Stimulated activated CD4-positive, alpha-beta T cell treated with anti-CD3 and anti-CD28 coated beads, Interleukin-1b, Interleukin-23, amount 100 ng/mL, for 24 hours (primary cell): ENCODE measurements around the gene KLK5.
"Not testable (repeated sequence)": the region's sequence is repeated elsewhere in the genome, so short reads cannot be mapped to it uniquely, and the experiment has no call there.

Experiments used
- DNase-seq, 4 experiments: peaks; one replicate each; pipeline ENCODE4 v3.0.0-alpha.2; 2020; ENCODE audit warnings: low read depth in 4 of 4, low spot score in 1 of 4

KLK5 gene

GRCh38 chr19:50922317-50922853, 30.5 kb downstream of the KLK5 start:
- peak; percentile 61 to 68 (median 66) for DNase-seq

GRCh38 chr19:50921426-50922316, 31.2 kb downstream of the KLK5 start:
- DNase-seq, result no peak

- no peak for DNase-seq
Measured at GRCh38 chr19:50916069-50916468, 36.8 kb downstream of the KLK5 start.

GRCh38 chr19:50912727-50913716, 39.8 kb downstream of the KLK5 start:
- DNase-seq, result peak in 1 of 4 experiments; percentile 14

- DNase-seq, result no peak
Measured at GRCh38 chr19:50912102-50912599, 40.7 kb downstream of the KLK5 start.

GRCh38 chr19:50911206-50912101, 41.4 kb downstream of the KLK5 start, which contains the start of gene KLK4:
Gene KLK4 (minus strand): TSS chr19:50911395. CDS start chr19:50910738, 657 bp downstream.
- DNase-seq, result no peak

- DNase-seq, result no peak
Measured at GRCh38 chr19:50910722-50911121, 42.1 kb downstream of the KLK5 start.

- DNase-seq, result peak in 1 of 4 experiments; percentile 37
Measured at GRCh38 chr19:50909240-50910070, 43.4 kb downstream of the KLK5 start.

GRCh38 chr19:50908336-50908735, 44.5 kb downstream of the KLK5 start:
- no peak for DNase-seq

- DNase-seq, result peak in 3 of 4 experiments; percentile 22 to 29 (median 25)
Measured at GRCh38 chr19:50906217-50906616, 46.6 kb downstream of the KLK5 start.

GRCh38 chr19:50902640-50903039, 50.2 kb downstream of the KLK5 start:
- DNase-seq, result no peak

GRCh38 chr19:50899569-50899968, 53.3 kb downstream of the KLK5 start:
- DNase-seq, result no peak

GRCh38 chr19:50898018-50898417, 54.8 kb downstream of the KLK5 start:
- DNase-seq, result no peak

- no peak for DNase-seq
Measured at GRCh38 chr19:50897612-50898011, 55.2 kb downstream of the KLK5 start.

GRCh38 chr19:50897191-50897607, 55.6 kb downstream of the KLK5 start:
- DNase-seq, result no peak

GRCh38 chr19:50896591-50897190, 56.1 kb downstream of the KLK5 start:
- DNase-seq, result no peak

GRCh38 chr19:50896089-50896590, 56.7 kb downstream of the KLK5 start:
- not testable (repeated sequence) for DNase-seq
